ENCODE data around the gene EXOSC2.

DNA sequence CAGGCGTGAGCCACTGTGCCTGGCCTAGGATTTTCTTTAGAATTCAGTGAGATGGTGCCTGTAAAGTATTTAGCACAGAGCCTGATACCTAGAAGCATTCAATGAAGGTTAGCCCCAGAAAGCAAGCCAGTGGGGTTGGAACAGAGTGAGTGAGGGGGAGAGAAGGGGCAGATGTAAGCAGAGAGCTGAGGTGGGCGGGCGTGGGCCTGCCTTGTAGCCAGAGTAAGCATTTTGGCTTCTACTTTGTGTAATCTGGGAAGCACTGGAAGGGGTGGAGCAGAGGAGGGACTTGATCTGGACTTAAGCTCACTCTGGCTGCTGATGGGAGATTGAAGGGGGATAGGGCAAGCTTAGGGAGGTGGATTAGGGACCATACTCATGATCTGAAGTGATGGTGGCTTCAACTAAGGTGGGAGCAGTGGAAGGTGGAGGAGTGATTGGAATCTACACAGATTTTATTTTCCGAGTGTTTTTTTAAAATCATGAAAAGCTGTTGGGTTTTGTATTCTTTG lies 2.6 kb downstream of the EXOSC2 start:
- TF ChIP-seq, protein P1, sequence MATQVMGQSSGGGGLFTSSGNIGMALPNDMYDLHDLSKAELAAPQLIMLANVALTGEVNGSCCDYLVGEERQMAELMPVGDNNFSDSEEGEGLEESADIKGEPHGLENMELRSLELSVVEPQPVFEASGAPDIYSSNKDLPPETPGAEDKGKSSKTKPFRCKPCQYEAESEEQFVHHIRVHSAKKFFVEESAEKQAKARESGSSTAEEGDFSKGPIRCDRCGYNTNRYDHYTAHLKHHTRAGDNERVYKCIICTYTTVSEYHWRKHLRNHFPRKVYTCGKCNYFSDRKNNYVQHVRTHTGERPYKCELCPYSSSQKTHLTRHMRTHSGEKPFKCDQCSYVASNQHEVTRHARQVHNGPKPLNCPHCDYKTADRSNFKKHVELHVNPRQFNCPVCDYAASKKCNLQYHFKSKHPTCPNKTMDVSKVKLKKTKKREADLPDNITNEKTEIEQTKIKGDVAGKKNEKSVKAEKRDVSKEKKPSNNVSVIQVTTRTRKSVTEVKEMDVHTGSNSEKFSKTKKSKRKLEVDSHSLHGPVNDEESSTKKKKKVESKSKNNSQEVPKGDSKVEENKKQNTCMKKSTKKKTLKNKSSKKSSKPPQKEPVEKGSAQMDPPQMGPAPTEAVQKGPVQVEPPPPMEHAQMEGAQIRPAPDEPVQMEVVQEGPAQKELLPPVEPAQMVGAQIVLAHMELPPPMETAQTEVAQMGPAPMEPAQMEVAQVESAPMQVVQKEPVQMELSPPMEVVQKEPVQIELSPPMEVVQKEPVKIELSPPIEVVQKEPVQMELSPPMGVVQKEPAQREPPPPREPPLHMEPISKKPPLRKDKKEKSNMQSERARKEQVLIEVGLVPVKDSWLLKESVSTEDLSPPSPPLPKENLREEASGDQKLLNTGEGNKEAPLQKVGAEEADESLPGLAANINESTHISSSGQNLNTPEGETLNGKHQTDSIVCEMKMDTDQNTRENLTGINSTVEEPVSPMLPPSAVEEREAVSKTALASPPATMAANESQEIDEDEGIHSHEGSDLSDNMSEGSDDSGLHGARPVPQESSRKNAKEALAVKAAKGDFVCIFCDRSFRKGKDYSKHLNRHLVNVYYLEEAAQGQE (IDR thresholded peaks at IDR 0.05; ENCODE audit: unreplicated experiment) = no peak
- TF ChIP-seq EZH2 (IDR thresholded peaks at IDR 0.05; ENCODE audit: low read depth, unreplicated experiment) (no peak), POLR2AphosphoS5 (IDR thresholded peaks at IDR 0.05; ENCODE audit: low read depth) (no peak)

Measured in GM23338 (cell line).